ENCODE data around the gene TWF2.

DNA sequence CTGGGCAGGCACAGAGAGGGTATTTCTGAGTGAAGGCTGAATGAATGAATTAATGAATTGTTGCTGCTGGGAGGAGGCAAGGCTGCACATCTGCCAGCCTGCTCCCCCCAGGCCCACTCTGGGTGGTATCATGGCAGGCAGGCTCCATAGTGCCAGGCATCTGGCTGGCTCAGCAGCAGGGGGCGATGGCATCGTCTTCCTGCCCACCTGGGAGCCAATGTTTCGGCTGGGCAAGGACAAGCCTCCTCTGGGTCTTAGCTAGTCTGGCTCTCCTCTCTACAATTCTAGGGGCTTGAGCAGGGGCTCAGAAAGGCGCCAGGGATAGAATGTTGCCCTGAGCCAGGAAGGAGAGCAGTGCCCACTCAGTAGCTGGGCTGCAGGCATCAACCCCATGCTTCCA is 11.8 kb downstream of the TWF2 start:
- TF ChIP-seq EGR1 (IDR thresholded peaks at IDR 0.05) (no peak), CREB1 (IDR thresholded peaks at IDR 0.05; ENCODE audit: low read depth) (no peak), TAF1 (IDR thresholded peaks at IDR 0.05; ENCODE audit: low read depth) (no peak), EP300 (IDR thresholded peaks at IDR 0.05; ENCODE audit: borderline replicate concordance) (no peak), TCF12 (IDR thresholded peaks at IDR 0.05; ENCODE audit: low read depth) (no peak)
- TF ChIP-seq, protein P1, sequence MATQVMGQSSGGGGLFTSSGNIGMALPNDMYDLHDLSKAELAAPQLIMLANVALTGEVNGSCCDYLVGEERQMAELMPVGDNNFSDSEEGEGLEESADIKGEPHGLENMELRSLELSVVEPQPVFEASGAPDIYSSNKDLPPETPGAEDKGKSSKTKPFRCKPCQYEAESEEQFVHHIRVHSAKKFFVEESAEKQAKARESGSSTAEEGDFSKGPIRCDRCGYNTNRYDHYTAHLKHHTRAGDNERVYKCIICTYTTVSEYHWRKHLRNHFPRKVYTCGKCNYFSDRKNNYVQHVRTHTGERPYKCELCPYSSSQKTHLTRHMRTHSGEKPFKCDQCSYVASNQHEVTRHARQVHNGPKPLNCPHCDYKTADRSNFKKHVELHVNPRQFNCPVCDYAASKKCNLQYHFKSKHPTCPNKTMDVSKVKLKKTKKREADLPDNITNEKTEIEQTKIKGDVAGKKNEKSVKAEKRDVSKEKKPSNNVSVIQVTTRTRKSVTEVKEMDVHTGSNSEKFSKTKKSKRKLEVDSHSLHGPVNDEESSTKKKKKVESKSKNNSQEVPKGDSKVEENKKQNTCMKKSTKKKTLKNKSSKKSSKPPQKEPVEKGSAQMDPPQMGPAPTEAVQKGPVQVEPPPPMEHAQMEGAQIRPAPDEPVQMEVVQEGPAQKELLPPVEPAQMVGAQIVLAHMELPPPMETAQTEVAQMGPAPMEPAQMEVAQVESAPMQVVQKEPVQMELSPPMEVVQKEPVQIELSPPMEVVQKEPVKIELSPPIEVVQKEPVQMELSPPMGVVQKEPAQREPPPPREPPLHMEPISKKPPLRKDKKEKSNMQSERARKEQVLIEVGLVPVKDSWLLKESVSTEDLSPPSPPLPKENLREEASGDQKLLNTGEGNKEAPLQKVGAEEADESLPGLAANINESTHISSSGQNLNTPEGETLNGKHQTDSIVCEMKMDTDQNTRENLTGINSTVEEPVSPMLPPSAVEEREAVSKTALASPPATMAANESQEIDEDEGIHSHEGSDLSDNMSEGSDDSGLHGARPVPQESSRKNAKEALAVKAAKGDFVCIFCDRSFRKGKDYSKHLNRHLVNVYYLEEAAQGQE (IDR thresholded peaks at IDR 0.05; ENCODE audit: low read depth): no peak
